B cell (primary cell): Measurements from ENCODE around the gene RHOA.

ENCODE experiments used
- EZH2 ChIP-seq: IDR thresholded peaks from 2 replicates; pipeline ENCODE4 v1.6.1; 2012; ENCODE audit warnings: borderline replicate concordance, low read depth, mild to moderate bottlenecking, moderate library complexity, low read length; ENCODE audit not compliant: insufficient read depth, poor library complexity, severe bottlenecking
- TF ChIP-seq, protein P1 (sequence below): fragments of 200-600 bp; IDR thresholded peaks from one replicate; pipeline ENCODE4 v1.8.0; 2022; ENCODE audit warnings: antibody characterized with exemption, mild to moderate bottlenecking

DNA sequence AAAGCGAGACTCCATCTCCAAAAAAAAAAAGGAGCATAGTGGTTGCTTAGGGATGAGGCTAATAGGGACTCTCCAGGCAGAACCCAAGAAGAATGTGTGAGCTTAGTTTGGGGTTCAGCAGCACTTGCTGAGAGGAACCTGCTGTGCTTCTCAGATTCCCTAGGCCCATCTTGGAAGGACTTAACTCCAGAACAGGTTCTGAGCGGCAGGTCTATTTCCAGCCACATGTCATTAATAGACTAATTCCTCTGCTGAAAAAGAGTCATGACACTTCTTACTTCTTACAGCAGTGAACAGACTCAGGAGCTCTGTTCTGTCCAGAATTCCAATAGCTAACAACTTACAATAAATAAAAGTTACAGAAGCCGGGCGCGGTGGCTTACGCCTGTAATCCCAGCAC is 22.5 kb downstream of the RHOA start:
- TF ChIP-seq, protein P1, sequence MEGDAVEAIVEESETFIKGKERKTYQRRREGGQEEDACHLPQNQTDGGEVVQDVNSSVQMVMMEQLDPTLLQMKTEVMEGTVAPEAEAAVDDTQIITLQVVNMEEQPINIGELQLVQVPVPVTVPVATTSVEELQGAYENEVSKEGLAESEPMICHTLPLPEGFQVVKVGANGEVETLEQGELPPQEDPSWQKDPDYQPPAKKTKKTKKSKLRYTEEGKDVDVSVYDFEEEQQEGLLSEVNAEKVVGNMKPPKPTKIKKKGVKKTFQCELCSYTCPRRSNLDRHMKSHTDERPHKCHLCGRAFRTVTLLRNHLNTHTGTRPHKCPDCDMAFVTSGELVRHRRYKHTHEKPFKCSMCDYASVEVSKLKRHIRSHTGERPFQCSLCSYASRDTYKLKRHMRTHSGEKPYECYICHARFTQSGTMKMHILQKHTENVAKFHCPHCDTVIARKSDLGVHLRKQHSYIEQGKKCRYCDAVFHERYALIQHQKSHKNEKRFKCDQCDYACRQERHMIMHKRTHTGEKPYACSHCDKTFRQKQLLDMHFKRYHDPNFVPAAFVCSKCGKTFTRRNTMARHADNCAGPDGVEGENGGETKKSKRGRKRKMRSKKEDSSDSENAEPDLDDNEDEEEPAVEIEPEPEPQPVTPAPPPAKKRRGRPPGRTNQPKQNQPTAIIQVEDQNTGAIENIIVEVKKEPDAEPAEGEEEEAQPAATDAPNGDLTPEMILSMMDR, result no peak
- no peak for TF ChIP-seq EZH2
